Esophagus muscularis mucosa (tissue), 4 donors: ENCODE results near the gene MYRF. TPM values are rescaled to one million over a fixed set of nuclear protein-coding genes. Genes with fewer than 3 reads are reported as not detected.
A peak's percentile ranks its signal among the peaks of the same experiment; 100 is the strongest.

Experiments used
- DNase-seq: peaks from one replicate; pipeline ENCODE4 v3.0.0-alpha.2; 2017; ENCODE audit errors: extremely low spot score
- H3K27ac ChIP-seq, 4 donors: fragments of 200-600 bp; sonication (generic); replicated peaks in 1 of 4; 1 replicate in 3 of 4; 2 replicates in 1 of 4; pipeline ENCODE4 v1.5.1; 2016 to 2019; ENCODE audit warnings: mild to moderate bottlenecking in 1 of 4
- H3K27me3 ChIP-seq, 4 donors: fragments of 200-600 bp; sonication (generic); one replicate each; pipeline versions ENCODE4 v1.5.1 to v1.6.0; 2016 to 2019
- H3K36me3 ChIP-seq, 4 donors: fragments of 200-600 bp; sonication (generic); one replicate each; pipeline ENCODE4 v1.5.1; 2016 to 2019
- H3K4me1 ChIP-seq, 4 donors: fragments of 200-600 bp; sonication (generic); one replicate each; pipeline ENCODE4 v1.5.1; 2016 to 2019
- H3K4me3 ChIP-seq, 4 donors: fragments of 200-600 bp; sonication (generic); 1 replicate in 2 of 4; 2 replicates in 2 of 4; pipeline ENCODE4 v1.5.1; 2016 to 2019; ENCODE audit warnings: mild to moderate bottlenecking in 4 of 4, moderate library complexity in 1 of 4
- H3K9me3 ChIP-seq, 4 donors: fragments of 200-600 bp; sonication (generic); 1 replicate in 3 of 4; 2 replicates in 1 of 4; pipeline ENCODE4 v1.5.1; 2016 to 2019
- CTCF ChIP-seq, 3 experiments: fragments of 200-600 bp in 2 of 3; fragments of 450-650 bp in 1 of 3; sonication (generic) in 2 of 3; IDR thresholded peaks; one replicate each; pipeline ENCODE4 v1.5.1; 2017 to 2019; ENCODE audit warnings: antibody characterized with exemption in 3 of 3, mild to moderate bottlenecking in 2 of 3, moderate library complexity in 1 of 3
- EP300 ChIP-seq: sonication (generic); formaldehyde crosslinking; IDR thresholded peaks from one replicate; pipeline ENCODE4 v1.6.1; 2017; ENCODE audit warnings: antibody characterized with exemption
- POLR2A ChIP-seq: fragments of 450-650 bp; IDR thresholded peaks from one replicate; pipeline ENCODE4 v1.6.1; 2017; ENCODE audit warnings: antibody characterized with exemption, moderate library complexity, mild to moderate bottlenecking, low read depth
- POLR2AphosphoS5 ChIP-seq, 2 donors: sonication (generic); formaldehyde crosslinking; IDR thresholded peaks; one replicate each; pipeline ENCODE4 v1.6.1; 2017; ENCODE audit warnings: antibody characterized with exemption in 2 of 2
- WGBS: methylation state at CpG from one replicate; pipeline ENCODE4 v1.1.5; 2018; 5-methylcytosine and 5-hydroxymethylcytosine counted together
- intact Hi-C: fragments of 100-400 bp; cut with DNase I; formaldehyde crosslinking; loops from one replicate; pipeline ENCODE4 v1.15.1; 2023
- total RNA-seq, 4 donors: library from RNA; depleted of rRNA; stranded (reverse); fragments of >200 nt; gene quantifications; one replicate each; pipeline versions ENCODE4 v1.1.0 to v1.2.1, GENCODE V29; 2016

The MYRF gene
- total RNA-seq, 4 donors from 2014 or later, result under 0.01 to 0.71 (median 0.40) TPM

GRCh38 chr11:61814247-61814957, 62.0 kb downstream of the MYRF start:
- TF ChIP-seq POLR2A, result no peak
- TF ChIP-seq CTCF (IDR thresholded peaks at IDR 0.05), result no peak
- TF ChIP-seq POLR2AphosphoS5 (IDR thresholded peaks at IDR 0.05), result no peak
- no peak for TF ChIP-seq EP300

DNA sequence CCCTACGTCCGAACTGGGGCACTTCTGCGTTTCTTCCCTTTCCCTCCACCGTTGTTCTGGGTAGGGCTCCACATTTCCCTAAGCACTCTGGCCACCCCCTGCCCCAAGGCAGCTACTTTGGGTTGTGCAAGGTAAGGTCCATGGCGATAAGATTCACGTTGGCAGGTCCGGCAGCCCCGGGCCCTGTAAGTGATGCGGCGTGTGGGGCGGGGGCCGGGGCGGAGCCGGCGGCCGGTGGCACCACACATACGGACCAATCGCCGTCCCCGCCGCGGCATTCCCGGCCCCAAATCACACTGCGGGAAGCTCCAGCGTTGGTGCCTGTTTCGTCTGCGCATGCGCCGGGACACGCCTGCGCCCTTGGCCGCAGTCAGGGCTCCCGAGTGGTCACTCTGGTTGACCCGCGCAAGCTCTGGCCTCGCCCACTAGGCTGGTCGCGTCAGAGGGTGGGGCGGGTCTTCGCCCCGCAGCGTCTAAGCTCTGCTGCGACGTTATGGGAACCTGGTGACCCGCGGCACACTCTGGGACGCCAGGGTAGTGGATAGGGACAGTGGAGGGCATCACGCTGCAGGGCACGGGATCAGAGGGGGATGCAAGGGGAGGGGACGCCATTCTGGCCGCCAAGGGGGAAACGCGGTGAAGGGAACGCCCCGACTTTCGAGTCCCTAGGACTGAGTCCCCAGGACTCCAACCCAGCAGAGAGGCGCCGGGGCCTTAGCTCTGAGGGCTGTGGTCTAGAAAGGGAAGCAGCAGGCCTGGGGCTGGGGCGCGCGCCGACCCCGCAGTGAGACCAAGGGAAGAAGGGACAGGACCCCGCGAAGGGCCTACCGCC, 62.7 kb downstream of the MYRF start:
- Histone ChIP-seq H3K9me3 (no peaks in the 10 kb centered on the region), H3K27ac (peak overlapping the region; percentile 95 to 99 (median 97)), H3K36me3 (peaks cover 16 to 32% (median 26%) of the 10 kb centered on the region in 4 donors), H3K4me1 (peaks cover 11 to 29% (median 22%) of the 10 kb centered on the region in 4 donors), H3K27me3 (peaks cover 0 to 13% (median 0%) of the 10 kb centered on the region in 4 donors), H3K4me3 (peak overlapping the region; percentile 71 to 88 (median 74))
- DNase-seq, result peak; percentile 97
- 1% methylated on average over 27 of the region's 66 CpGs for WGBS
- TF ChIP-seq CTCF (IDR thresholded peaks at IDR 0.05) (peak in 1 of 3 experiments; percentile 9), POLR2A (peak; percentile 92), POLR2AphosphoS5 (IDR thresholded peaks at IDR 0.05) (peak; percentile 98 to 100), EP300 (no peak)
- intact Hi-C loops, result no loop called here

More at GRCh38 chr11:61814247-61814957, 62.0 kb downstream of the MYRF start:
- no peak for DNase-seq
- intact Hi-C loops, result no loop called here
- WGBS, result 77% methylated on average over 16 of the region's 16 CpGs
- Histone ChIP-seq H3K4me3 (peak overlapping the region; percentile 71 to 88 (median 74)), H3K27me3 (peaks cover 0 to 13% (median 0%) of the 10 kb centered on the region in 4 donors), H3K9me3 (no peaks in the 10 kb centered on the region), H3K36me3 (peaks cover 17 to 40% (median 33%) of the 10 kb centered on the region in 4 donors), H3K4me1 (peaks cover 11 to 29% (median 22%) of the 10 kb centered on the region in 4 donors), H3K27ac (peak overlapping the region; percentile 95 to 99 (median 97))

- intact Hi-C loops, result no loop called here
Observed at GRCh38 chr11:61815790-61816735, 63.6 kb downstream of the MYRF start.

More at GRCh38 chr11:61815790-61816735, 63.6 kb downstream of the MYRF start:
- no peak for DNase-seq
- 0% methylated on average over 42 of the region's 69 CpGs for WGBS
- Histone ChIP-seq H3K36me3 (peaks cover 8 to 24% (median 17%) of the 10 kb centered on the region in 4 donors), H3K4me3 (peak overlapping the region; percentile 71 to 88 (median 74)), H3K27me3 (peaks cover 0 to 13% (median 0%) of the 10 kb centered on the region in 4 donors), H3K4me1 (peaks cover 11 to 29% (median 22%) of the 10 kb centered on the region in 4 donors), H3K9me3 (no peaks in the 10 kb centered on the region), H3K27ac (peak overlapping the region; percentile 95 to 99 (median 97))
- no peak for TF ChIP-seq EP300
- no peak for TF ChIP-seq POLR2AphosphoS5 (IDR thresholded peaks at IDR 0.05)
- no peak for TF ChIP-seq POLR2A
- no peak for TF ChIP-seq CTCF (IDR thresholded peaks at IDR 0.05)
